AG09319 (cell line): ENCODE measurements around the gene AREL1.

Experiments used
- DNase-seq: peaks from one replicate; pipeline ENCODE4 v3.0.0-alpha.2; 2010; ENCODE audit warnings: low read depth; ENCODE audit errors: extremely low read depth
- TF ChIP-seq, protein P1 (sequence below): IDR thresholded peaks from 2 replicates; pipeline ENCODE4 v1.5.1; 2011; ENCODE audit warnings: low read depth, mild to moderate bottlenecking, inconsistent platforms, low read length, moderate library complexity

The AREL1 gene

DNA sequence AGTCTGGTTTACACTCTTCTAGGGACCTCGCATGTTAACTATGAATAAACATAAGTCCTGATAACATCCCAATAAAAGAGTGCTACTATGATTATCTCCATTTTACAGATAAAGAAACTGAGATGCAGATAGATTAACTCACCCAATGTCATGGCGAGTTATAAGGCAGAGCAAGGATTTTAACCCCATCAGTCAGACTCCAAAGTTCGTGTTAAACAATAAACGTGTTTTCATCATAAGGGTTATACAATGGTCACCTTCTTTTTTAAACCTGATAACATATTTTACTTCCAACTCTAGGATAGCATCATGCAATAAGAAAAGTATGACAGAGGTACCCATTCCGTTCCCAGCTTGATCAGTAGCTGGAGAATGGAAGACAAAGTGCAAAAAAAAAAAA is 1.2 kb downstream of the AREL1 start:
- DNase-seq = no peak

DNA sequence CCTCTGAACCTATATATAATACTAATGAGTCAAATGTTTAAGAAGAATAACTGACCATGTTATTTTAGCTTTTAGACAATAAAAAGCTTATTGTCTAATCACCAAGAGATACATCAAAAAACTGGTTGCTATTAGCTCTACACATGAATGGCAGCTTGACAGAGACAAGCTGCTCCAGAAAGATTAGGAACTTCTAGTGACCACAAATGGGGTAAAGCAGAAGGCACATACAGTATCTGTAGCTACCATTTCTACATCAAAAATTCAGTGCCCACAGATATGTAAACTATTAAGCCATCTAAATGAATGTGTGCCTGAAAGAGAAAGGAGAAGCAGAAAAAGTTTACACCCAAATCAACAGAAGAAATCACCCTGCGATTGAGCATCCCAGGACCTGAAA is 2.4 kb downstream of the AREL1 start:
- no peak for DNase-seq
- TF ChIP-seq, protein P1, sequence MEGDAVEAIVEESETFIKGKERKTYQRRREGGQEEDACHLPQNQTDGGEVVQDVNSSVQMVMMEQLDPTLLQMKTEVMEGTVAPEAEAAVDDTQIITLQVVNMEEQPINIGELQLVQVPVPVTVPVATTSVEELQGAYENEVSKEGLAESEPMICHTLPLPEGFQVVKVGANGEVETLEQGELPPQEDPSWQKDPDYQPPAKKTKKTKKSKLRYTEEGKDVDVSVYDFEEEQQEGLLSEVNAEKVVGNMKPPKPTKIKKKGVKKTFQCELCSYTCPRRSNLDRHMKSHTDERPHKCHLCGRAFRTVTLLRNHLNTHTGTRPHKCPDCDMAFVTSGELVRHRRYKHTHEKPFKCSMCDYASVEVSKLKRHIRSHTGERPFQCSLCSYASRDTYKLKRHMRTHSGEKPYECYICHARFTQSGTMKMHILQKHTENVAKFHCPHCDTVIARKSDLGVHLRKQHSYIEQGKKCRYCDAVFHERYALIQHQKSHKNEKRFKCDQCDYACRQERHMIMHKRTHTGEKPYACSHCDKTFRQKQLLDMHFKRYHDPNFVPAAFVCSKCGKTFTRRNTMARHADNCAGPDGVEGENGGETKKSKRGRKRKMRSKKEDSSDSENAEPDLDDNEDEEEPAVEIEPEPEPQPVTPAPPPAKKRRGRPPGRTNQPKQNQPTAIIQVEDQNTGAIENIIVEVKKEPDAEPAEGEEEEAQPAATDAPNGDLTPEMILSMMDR = no peak

More for the DNA sequence above, 1.2 kb downstream of the AREL1 start:
- TF ChIP-seq, protein P1 = no peak

DNA sequence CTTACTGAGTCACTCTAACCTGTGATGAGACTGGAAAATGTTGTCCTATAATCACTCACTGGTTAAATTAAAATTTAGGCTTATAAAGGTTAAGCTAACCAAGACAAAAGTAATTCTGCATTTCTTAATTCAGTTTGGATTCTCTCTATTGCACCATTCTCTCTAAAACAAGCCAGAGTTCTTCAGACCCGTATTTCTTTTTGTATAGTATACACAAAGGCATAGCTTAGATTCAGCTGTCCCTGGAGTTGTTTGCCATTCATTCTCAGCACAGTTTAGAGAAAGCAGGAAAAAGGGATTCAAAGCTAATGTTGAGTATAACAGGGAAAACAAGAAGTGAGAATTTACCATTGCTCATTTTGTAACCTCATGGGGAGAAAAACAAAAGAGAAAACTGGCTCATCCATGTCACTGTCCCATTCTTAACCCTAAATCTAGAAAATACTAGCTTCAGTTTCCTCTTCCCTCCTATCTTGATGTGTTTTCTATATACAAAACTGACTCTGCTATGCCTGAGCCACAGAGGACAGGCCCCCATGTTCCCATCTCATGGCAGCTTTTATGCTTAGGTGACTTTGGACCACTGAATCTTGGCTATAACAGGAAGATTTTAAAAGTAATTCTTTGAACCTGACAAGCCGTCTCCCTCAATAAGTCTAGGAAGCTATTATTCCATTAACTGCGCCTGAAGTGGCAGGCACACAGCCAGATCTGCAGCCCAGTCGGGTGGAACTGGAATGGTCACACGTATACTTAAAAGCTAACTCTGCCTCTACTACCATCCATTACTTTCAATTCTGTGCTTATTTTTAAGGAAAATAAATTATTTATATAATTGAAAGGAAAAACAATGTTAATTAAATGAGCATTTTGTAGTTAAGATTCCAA is 7.0 kb downstream of the AREL1 start:
- TF ChIP-seq, protein P1 = no peak
- no peak for DNase-seq

DNA sequence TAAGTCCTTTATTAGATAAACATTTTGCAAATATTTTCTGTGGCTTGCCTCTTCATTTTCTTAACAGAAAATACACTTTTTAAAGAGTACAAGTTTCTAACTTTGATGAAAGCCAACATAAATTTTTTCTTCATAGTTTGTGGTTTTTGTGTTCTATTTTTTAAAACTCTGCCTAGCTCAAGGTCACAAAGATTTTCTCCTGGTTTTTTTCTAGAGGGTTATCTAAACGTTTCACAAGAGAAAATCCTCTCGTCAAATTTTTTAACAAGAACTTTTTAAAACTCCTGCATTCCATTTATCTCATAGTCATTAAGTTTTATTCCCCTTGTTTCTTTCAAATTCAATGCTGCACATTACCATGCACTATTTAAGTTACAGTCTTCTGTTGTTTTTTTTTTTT is 8.2 kb downstream of the AREL1 start:
- DNase-seq = no peak
- TF ChIP-seq, protein P1 = no peak

DNA sequence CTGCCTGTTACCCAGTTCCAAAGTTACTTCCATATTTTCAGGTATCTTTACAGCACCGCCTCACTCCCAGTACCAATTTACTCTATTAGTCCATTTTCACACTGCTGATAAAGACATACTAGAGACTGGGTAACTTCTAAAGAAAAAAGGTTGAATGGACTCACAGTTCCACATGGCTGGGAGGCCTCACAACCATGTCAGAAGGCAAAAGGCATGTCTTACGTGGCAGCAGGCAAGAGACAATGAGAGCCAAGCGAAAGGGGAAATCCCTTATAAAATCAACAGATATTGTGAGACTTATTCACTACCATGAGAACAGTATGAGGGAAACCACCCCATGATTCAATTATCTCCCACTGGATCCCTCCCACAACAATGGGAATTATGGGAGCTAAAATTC is 9.8 kb downstream of the AREL1 start:
- DNase-seq = no peak
- TF ChIP-seq, protein P1 = no peak

DNA sequence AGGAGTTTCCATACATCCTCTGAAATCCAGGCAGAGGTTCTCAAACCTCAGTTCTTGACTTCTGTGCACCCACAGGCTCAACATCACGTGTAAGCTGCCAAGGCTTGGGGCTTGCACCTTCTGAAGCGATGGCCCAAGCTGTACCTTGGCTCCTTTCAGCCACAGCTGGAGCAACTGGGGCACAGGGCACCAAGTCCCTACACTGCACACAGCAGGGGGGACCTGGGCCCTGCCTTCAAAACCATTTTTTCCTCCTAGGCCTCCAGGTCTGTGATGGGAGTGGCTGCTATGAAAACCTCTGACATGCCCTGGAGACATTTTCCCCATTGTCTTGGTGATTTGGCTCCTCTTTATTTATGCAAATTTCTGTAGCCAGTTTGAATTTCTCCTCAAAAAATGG is 10.6 kb downstream of the AREL1 start:
- no peak for DNase-seq
- TF ChIP-seq, protein P1 = no peak

DNA sequence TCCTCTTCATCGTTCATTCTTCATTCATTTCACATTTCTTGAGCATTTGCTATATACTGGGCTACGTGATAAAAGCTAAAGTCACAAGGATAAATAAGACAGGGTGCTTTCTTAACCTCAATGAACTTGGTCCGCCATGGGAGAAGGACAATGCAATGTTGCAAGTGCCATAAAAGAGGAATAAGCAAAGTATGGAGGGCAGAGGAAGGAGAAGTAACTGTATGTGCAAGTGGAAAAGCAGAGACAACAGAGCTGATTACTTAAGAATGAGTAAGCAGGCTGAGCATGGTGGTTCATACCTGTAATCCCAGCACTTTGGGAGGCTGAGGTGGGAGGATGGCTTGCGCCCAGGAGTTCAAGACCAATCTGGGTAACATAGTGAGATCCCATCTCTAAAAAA is 14.4 kb downstream of the AREL1 start:
- TF ChIP-seq, protein P1 = no peak
- no peak for DNase-seq
